HepG2 (cell line): ENCODE data around the gene SOX12. TPM values are rescaled to one million over a fixed set of nuclear protein-coding genes. Genes with fewer than 3 reads are reported as not detected.

Experiments
- BCL3 ChIP-seq: sonication (generic); formaldehyde crosslinking; IDR thresholded peaks from 2 replicates; pipeline ENCODE4 v1.5.1; 2020; ENCODE audit warnings: mild to moderate bottlenecking, missing genetic modification reagents, moderate library complexity
- E2F5 ChIP-seq: sonication (generic); formaldehyde crosslinking; conservative IDR thresholded peaks from 2 replicates; pipeline ENCODE4 v1.4.0; 2020; ENCODE audit warnings: missing genetic modification reagents
- HHEX ChIP-seq: IDR thresholded peaks from 2 replicates; pipeline ENCODE4 v1.6.1; 2016; ENCODE audit warnings: control low read depth
- IRX3 ChIP-seq: sonication (generic); formaldehyde crosslinking; IDR thresholded peaks from 2 replicates; pipeline ENCODE4 v1.8.1; 2023; ENCODE audit warnings: mild to moderate bottlenecking, low read depth, missing genetic modification reagents, borderline replicate concordance
- MLX ChIP-seq: IDR thresholded peaks from 2 replicates; pipeline ENCODE4 v1.6.1; 2016
- MLXIP ChIP-seq: sonication (generic); formaldehyde crosslinking; IDR thresholded peaks from 2 replicates; pipeline ENCODE4 v1.9.0; 2021; ENCODE audit warnings: missing genetic modification reagents, borderline replicate concordance
- PAF1 ChIP-seq: IDR thresholded peaks from 2 replicates; pipeline ENCODE4 v1.6.1; 2016; ENCODE audit warnings: missing genetic modification reagents, missing compliant biosample characterization
- REST ChIP-seq, 2 experiments: IDR thresholded peaks; 2 replicates each; pipeline ENCODE4 v1.6.1; 2011 to 2012; ENCODE audit warnings: low read length in 2 of 2, borderline replicate concordance in 1 of 2, low read depth in 1 of 2, mild to moderate bottlenecking in 1 of 2, moderate library complexity in 1 of 2
- REXO4 ChIP-seq: sonication (generic); formaldehyde crosslinking; IDR thresholded peaks from 2 replicates; pipeline ENCODE4 v1.8.0; 2022; ENCODE audit warnings: missing genetic modification reagents, mild to moderate bottlenecking, borderline replicate concordance
- SAP130 ChIP-seq: IDR thresholded peaks from 2 replicates; pipeline ENCODE4 v1.6.1; 2016; ENCODE audit warnings: low read depth
- SCMH1 ChIP-seq: sonication (generic); formaldehyde crosslinking; IDR thresholded peaks from 2 replicates; pipeline ENCODE4 v1.9.0; 2021; ENCODE audit warnings: missing genetic modification reagents, mild to moderate bottlenecking, borderline replicate concordance
- THAP9 ChIP-seq: sonication (generic); formaldehyde crosslinking; IDR thresholded peaks from 2 replicates; pipeline ENCODE4; 2020; ENCODE audit warnings: missing genetic modification reagents, mild to moderate bottlenecking, borderline replicate concordance
- ZNF562 ChIP-seq: sonication (generic); formaldehyde crosslinking; IDR thresholded peaks from 2 replicates; pipeline ENCODE4 v1.8.0; 2022; ENCODE audit warnings: missing genetic modification reagents, borderline replicate concordance
- ZNF746 ChIP-seq: sonication (generic); formaldehyde crosslinking; IDR thresholded peaks from 2 replicates; pipeline ENCODE4 v1.8.0; 2022; ENCODE audit warnings: mild to moderate bottlenecking, missing genetic modification reagents
- polyA plus RNA-seq, 8 experiments: library from polyadenylated mRNA; depleted of rRNA in 3 of 8; stranded (reverse) in 7 of 8; unstranded in 1 of 8; fragments of >200 nt; fragmentation: Illumina TruSeq in 4 of 8; extraction: Trizol in 4 of 8; gene quantifications; 2 replicates each; pipeline versions ENCODE4 v1.2.1 to v1.2.3, GENCODE V29; 2011 to 2016; ENCODE audit warnings: low read depth in 4 of 8, missing spikeins in 1 of 8, mixed read lengths in 1 of 8; ENCODE audit not compliant: insufficient read depth in 1 of 8
- total RNA-seq, 5 experiments: library from RNA; depleted of rRNA; stranded (reverse); fragments of >200 nt; fragmentation: Illumina TruSeq; extraction: Trizol; gene quantifications; 2 replicates each; pipeline ENCODE4 v1.2.3, GENCODE V29; 2016; ENCODE audit warnings: low read depth in 1 of 5

SOX12 gene
- total and polyA plus RNA-seq, 2 of the 13 experiments (the other 11 are each of a cell fraction or from before 2014, with no cell fraction given): 10.0 to 18.7 TPM

GRCh38 chr20:347640-348484 is 22.5 kb downstream of the SOX12 start (continued):
- TF ChIP-seq MLXIP (CRISPR knock-in tag) (no peak), REST (IDR thresholded peaks at IDR 0.05; ENCODE audit: borderline replicate concordance in 1 of 2, low read depth in 1 of 2, low read length in 2 of 2) (peak in 1 of 2 experiments; percentile 35; a peak in 1 of 4 replicates), PAF1 (CRISPR knock-in tag) (no peak; the same call in 1 of the 2 replicates), MLX (peak; percentile 70), THAP9 (peak; percentile 68; the same call in 1 of the 2 replicates), E2F5 (CRISPR knock-in tag) (peak; percentile 67), IRX3 (CRISPR knock-in tag) (peak; percentile 61; the same call in 1 of the 2 replicates), REXO4 (CRISPR knock-in tag) (no peak), ZNF562 (CRISPR knock-in tag) (no peak), SAP130 (CRISPR knock-in tag) (peak; percentile 99), SCMH1 (no peak), ZNF746 (CRISPR knock-in tag) (peak; percentile 99), BCL3 (CRISPR knock-in tag) (no peak; the same call in none of the 2 replicates), HHEX (CRISPR knock-in tag) (0 out of 2 replicates have a peak, but pooled peaks have one; percentile 21)
